Measurements from ENCODE around the gene RFK. TPM values are rescaled to one million over a fixed set of nuclear protein-coding genes. Genes with fewer than 3 reads are reported as not detected.

Gene RFK
- total and polyA plus RNA-seq, 2 of the 13 experiments (the other 11 are each of a cell fraction or from before 2014, with no cell fraction given) = 18.2 to 37.2 TPM

- BruUV-seq (replicated peaks) = no TSS peak
- no peak overlapping the region for H3K27ac ChIP-seq (ENCODE audit: extremely low read length, insufficient read depth, low read length)
- no peak overlapping the region for H2AFZ ChIP-seq (ENCODE audit: low read length)
- DNase-seq (ENCODE audit: low spot score) = no peak
- H3K9ac ChIP-seq (ENCODE audit: insufficient read depth, low read depth, low read length) = no peak overlapping the region
- WGBS (ENCODE audit: low lambda C conversion rate) = 100% methylated on average over 1 of the region's 1 CpG
- peaks cover 55% of the 10 kb centered on the region for H3K4me1 ChIP-seq (ENCODE audit: insufficient read depth, low read length)
- no peaks in the 10 kb centered on the region for H3K36me3 ChIP-seq (replicated peaks in 1 of 2; ENCODE audit: control insufficient read depth in 1 of 2, insufficient read depth in 2 of 2, low read length in 2 of 2)
- no peaks in the 10 kb centered on the region for H3K9me3 ChIP-seq (ENCODE audit: low read length)
- in situ Hi-C loops (cut with HindIII; ENCODE audit: extremely low pct_ligation_motif_present, low pct_unique_long_range_greater_than_20kb) (no loop called here), intact Hi-C loops (cut with micrococcal nuclease; ENCODE audit: unreplicated experiment) (no loop called here)
- H3K4me2 ChIP-seq (ENCODE audit: low read depth, low read length) = no peak overlapping the region
- H4K20me1 ChIP-seq (ENCODE audit: insufficient read depth, low read length) = no peaks in the 10 kb centered on the region
- FAIRE-seq = no peak
- no peaks in the 10 kb centered on the region for H3K27me3 ChIP-seq (ENCODE audit: control insufficient read depth in 1 of 2, insufficient read depth in 2 of 2, low read length in 2 of 2)
- no peak for ATAC-seq
- CTCF ChIA-PET (ENCODE audit: low intra/inter-chr PET ratio, low total read pairs) = no interaction called here
- H3K79me2 ChIP-seq (ENCODE audit: insufficient read depth, low read length) = no peaks in the 10 kb centered on the region
- no peak for TF ChIP-seq ZSCAN22 (CRISPR knock-in tag; IDR thresholded peaks at IDR 0.05)
- TF ChIP-seq HOXA9 (CRISPR knock-in tag; IDR thresholded peaks at IDR 0.05; ENCODE audit: borderline replicate concordance) = no peak
- no peak for TF ChIP-seq RNF219 (CRISPR knock-in tag; IDR thresholded peaks at IDR 0.05)
- TF ChIP-seq GPBP1L1 (CRISPR knock-in tag; IDR thresholded peaks at IDR 0.05) = no peak
- no peak overlapping the region for H3K4me3 ChIP-seq (replicated peaks in 1 of 3; ENCODE audit: insufficient read depth in 1 of 3, low read depth in 2 of 3, low read length in 3 of 3)
- POLR2A ChIA-PET = no interaction called here
Observed at GRCh38 chr9:76371901-76372300, 22.3 kb downstream of the RFK start.

Data from HepG2 (cell line).